Measurements from ENCODE around the gene MARCHF3. TPM values are rescaled to one million over a fixed set of nuclear protein-coding genes. Genes with fewer than 3 reads are reported as not detected.

MARCHF3 gene
- total RNA-seq, 4 donors from 2014 or later, result 1.5 to 12.8 (median 6.0) TPM

DNA sequence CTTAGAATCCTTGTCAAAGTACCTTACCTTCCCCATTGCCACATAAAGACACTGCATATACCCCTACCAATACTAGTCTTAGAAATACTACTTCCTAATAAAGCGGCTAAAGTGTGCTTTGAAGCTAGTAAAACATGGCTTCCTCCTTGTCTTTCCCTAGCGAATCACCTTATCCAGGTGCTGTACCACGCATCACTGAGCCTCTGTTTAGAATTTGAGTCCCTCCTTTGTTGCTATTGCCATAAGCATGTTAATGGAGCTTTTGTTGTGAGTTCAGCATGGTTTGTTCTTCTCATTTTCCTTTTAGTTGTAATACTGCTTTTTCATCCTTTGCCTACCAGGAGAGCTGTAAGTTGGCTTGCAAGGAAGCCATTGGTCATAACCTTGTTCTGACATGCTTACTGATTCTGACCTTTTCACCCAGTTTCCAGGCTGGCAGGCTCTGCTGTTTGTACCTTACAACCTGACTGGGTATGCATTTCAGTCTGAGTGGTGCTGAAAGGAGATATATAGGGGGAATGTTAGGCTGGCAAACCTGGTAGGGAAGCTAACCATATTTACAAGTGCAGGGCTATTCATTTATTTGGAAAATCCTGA lies 203.6 kb downstream of the MARCHF3 start:
- 67% methylated on average over 3 of the region's 3 CpGs; no CpG with 5 or more reads in 1 of the 2 donors for WGBS, 2 donors (ENCODE audit: low coverage in 1 of 2)

DNA sequence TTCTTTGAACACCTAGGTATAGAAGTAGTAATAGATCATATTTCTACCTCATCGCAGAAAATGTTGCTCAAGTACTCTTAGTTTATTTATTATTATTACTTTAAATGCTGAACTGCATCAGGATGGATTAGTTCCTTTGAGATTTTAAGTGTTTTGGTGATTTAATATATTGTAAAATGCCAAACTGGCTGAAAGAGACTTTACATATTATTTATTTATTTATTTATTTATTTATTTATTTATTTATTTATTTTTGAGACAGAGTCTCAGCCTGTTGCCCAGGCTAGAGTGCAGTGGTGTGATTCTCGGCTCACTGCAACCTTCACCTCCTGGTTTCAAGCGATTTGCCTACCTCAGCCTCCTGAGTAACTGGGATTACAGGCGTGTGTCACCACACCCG lies 211.1 kb downstream of the MARCHF3 start:
- Histone ChIP-seq H3K36me3 (peaks cover 0 to 3% of the 10 kb centered on the region in 2 donors), H3K9me3 (no peaks in the 10 kb centered on the region), H3K27me3 (no peaks in the 10 kb centered on the region), H3K4me3 (no peak overlapping the region), H3K27ac (no peak overlapping the region), H3K4me1 (no peaks in the 10 kb centered on the region)
- WGBS, 2 donors (ENCODE audit: low coverage in 1 of 2), result 87 to 93% methylated on average over 2 to 5 of the region's 5 CpGs
- TF ChIP-seq POLR2AphosphoS5 (IDR thresholded peaks at IDR 0.05) (no peak), POLR2A (IDR thresholded peaks at IDR 0.05) (no peak), EP300 (IDR thresholded peaks at IDR 0.05) (no peak)
- TF ChIP-seq, protein P1, sequence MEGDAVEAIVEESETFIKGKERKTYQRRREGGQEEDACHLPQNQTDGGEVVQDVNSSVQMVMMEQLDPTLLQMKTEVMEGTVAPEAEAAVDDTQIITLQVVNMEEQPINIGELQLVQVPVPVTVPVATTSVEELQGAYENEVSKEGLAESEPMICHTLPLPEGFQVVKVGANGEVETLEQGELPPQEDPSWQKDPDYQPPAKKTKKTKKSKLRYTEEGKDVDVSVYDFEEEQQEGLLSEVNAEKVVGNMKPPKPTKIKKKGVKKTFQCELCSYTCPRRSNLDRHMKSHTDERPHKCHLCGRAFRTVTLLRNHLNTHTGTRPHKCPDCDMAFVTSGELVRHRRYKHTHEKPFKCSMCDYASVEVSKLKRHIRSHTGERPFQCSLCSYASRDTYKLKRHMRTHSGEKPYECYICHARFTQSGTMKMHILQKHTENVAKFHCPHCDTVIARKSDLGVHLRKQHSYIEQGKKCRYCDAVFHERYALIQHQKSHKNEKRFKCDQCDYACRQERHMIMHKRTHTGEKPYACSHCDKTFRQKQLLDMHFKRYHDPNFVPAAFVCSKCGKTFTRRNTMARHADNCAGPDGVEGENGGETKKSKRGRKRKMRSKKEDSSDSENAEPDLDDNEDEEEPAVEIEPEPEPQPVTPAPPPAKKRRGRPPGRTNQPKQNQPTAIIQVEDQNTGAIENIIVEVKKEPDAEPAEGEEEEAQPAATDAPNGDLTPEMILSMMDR (IDR thresholded peaks at IDR 0.05), result no peak
- ATAC-seq, result no peak

More for the DNA sequence above, 203.6 kb downstream of the MARCHF3 start:
- no peak overlapping the region for H3K27ac ChIP-seq
- H3K36me3 ChIP-seq, result peaks cover 0 to 17% of the 10 kb centered on the region in 2 donors
- H3K27me3 ChIP-seq, result no peaks in the 10 kb centered on the region
- TF ChIP-seq, protein P1 (IDR thresholded peaks at IDR 0.05), result no peak
- no peak for TF ChIP-seq POLR2A (IDR thresholded peaks at IDR 0.05)
- no peak for TF ChIP-seq POLR2AphosphoS5 (IDR thresholded peaks at IDR 0.05)
- TF ChIP-seq EP300 (IDR thresholded peaks at IDR 0.05), result no peak
- no peaks in the 10 kb centered on the region for H3K9me3 ChIP-seq
- no peaks in the 10 kb centered on the region for H3K4me1 ChIP-seq
- H3K4me3 ChIP-seq, result no peak overlapping the region
- ATAC-seq, result no peak

DNA sequence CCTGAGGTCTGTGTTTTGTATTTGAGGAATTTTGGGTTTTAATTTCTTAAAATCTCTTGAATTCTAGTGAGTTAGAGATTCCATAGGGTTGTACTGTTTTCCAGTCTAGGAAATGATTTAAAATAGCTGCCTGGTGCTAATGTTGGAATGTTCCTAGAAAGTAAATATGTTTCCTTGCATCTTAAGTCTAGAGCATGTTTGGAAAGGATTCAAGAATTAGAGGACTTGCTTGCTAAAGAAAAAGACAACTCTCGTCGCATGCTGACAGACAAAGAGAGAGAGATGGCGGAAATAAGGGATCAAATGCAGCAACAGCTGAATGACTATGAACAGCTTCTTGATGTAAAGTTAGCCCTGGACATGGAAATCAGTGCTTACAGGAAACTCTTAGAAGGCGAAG lies 211.6 kb downstream of the MARCHF3 start:
- no peak for ATAC-seq
- TF ChIP-seq EP300 (IDR thresholded peaks at IDR 0.05), result no peak
- no peak for TF ChIP-seq POLR2AphosphoS5 (IDR thresholded peaks at IDR 0.05)
- no peak for TF ChIP-seq POLR2A (IDR thresholded peaks at IDR 0.05)
- TF ChIP-seq, protein P1 (IDR thresholded peaks at IDR 0.05), result no peak
- WGBS, 2 donors (ENCODE audit: low coverage in 1 of 2), result 94 to 100% methylated on average over 4 of the region's 4 CpGs
- peaks cover 0 to 3% of the 10 kb centered on the region in 2 donors for H3K36me3 ChIP-seq
- H3K27me3 ChIP-seq, result no peaks in the 10 kb centered on the region
- H3K4me3 ChIP-seq, result no peak overlapping the region
- H3K27ac ChIP-seq, result no peak overlapping the region
- no peaks in the 10 kb centered on the region for H3K4me1 ChIP-seq
- H3K9me3 ChIP-seq, result no peaks in the 10 kb centered on the region

Other genes starting within 250 kb of the MARCHF3 start
- 1 to 10 TPM in 2 of 4 donors, under 1 TPM in 2; 0.59 to 4.2 (median 2.1) TPM for gene C5orf63, start 42.9 kb upstream of the MARCHF3 start, total RNA-seq

All from gastroesophageal sphincter (tissue), 4 donors.